ENCODE measurements around the gene EPG5.

GRCh38 chr18:46008531-46008930, 41.4 kb upstream of the EPG5 start:
- TF ChIP-seq CTCF (conservative IDR thresholded peaks at IDR 0.05; ENCODE audit: low read depth, low read length) (no peak), POLR2A (IDR thresholded peaks at IDR 0.05; ENCODE audit: low read depth, low read length) (no peak), MAFK (IDR thresholded peaks at IDR 0.05; ENCODE audit: low read depth, low read length) (no peak), CEBPB (IDR thresholded peaks at IDR 0.05; ENCODE audit: low read depth, low read length) (no peak), SMC3 (IDR thresholded peaks at IDR 0.05; ENCODE audit: low read depth, low read length) (no peak), USF2 (IDR thresholded peaks at IDR 0.05; ENCODE audit: low read depth, low read length) (no peak), MAZ (IDR thresholded peaks at IDR 0.05; ENCODE audit: borderline replicate concordance, low read depth, low read length) (no peak), RCOR1 (IDR thresholded peaks at IDR 0.05; ENCODE audit: insufficient replicate concordance, low read length) (no peak), BHLHE40 (IDR thresholded peaks at IDR 0.05; ENCODE audit: low read depth, low read length) (no peak), RAD21 (IDR thresholded peaks at IDR 0.05; ENCODE audit: low read length) (no peak), NFE2L2 (IDR thresholded peaks at IDR 0.05; ENCODE audit: low read depth, low read length) (no peak), FOS (IDR thresholded peaks at IDR 0.05; ENCODE audit: low read depth, low read length) (no peak), RFX5 (IDR thresholded peaks at IDR 0.05; ENCODE audit: low read depth, low read length) (no peak), CHD1 (IDR thresholded peaks at IDR 0.05; ENCODE audit: low read depth, low read length) (no peak)

Measured in IMR-90 (cell line).